BJ (cell line): ENCODE results near the gene UBAP1. TPM values are rescaled to one million over a fixed set of nuclear protein-coding genes. Genes with fewer than 3 reads are reported as not detected.
A peak's percentile ranks its signal among the peaks of the same experiment; 100 is the strongest.

Experiments used
- CTCF ChIA-PET: fragments of 350-600 bp; formaldehyde crosslinking; extraction: SDS; loops from one replicate; lab custom pipeline; 2021; ENCODE audit warnings: antibody characterized with exemption, inconsistent platforms; lab: Yijun Ruan, JAX
- POLR2A ChIA-PET: fragments of 300-600 bp; sonication (Branson Sonifier 250); formaldehyde crosslinking; extraction: SDS; loops from one replicate; lab custom pipeline; 2021; ENCODE audit warnings: antibody characterized with exemption; lab: Charles Lee
- DNase-seq: peaks from one replicate; pipeline ENCODE4 v3.0.0-alpha.2; 2011; ENCODE audit warnings: low read depth
- H3K27me3 ChIP-seq: 2 replicates; pipeline ENCODE4 v1.6.0; 2011; ENCODE audit warnings: low read length; ENCODE audit not compliant: control insufficient read depth, insufficient read depth
- H3K36me3 ChIP-seq: 2 replicates; pipeline ENCODE4 v1.5.1; 2011; ENCODE audit warnings: low read length; ENCODE audit not compliant: control insufficient read depth, insufficient read depth
- H3K4me3 ChIP-seq: 2 replicates; pipeline ENCODE4 v1.5.1; 2011; ENCODE audit warnings: low read depth, mild to moderate bottlenecking, control low read depth, low read length
- CTCF ChIP-seq: IDR thresholded peaks from 2 replicates; pipeline ENCODE4 v1.5.1; 2011; ENCODE audit warnings: low read depth, mild to moderate bottlenecking, control low read depth, inconsistent platforms, low read length, moderate library complexity; ENCODE audit not compliant: insufficient read depth
- polyA plus RNA-seq: library from polyadenylated mRNA; depleted of rRNA; stranded (reverse); fragments of >200 nt; gene quantifications from 2 replicates; pipeline ENCODE4 v1.2.3, GENCODE V29; 2011

The UBAP1 gene
- polyA plus RNA-seq, 1 experiment = 65.5 TPM

GRCh38 chr9:34177593-34178435 is 1.0 kb upstream of the UBAP1 start:
- H3K4me3 ChIP-seq = peak overlapping the region; percentile 97
- no peak for TF ChIP-seq CTCF
- no peaks in the 10 kb centered on the region for H3K36me3 ChIP-seq
- CTCF ChIA-PET = interaction anchor here (0.6 to 1.1 kb wide), 2 partner anchors 75 to 153 kb away, joined by 3 to 6 read pairs; no protein-coding TSS in a partner anchor
- POLR2A ChIA-PET = interaction anchor here (0.6 to 0.7 kb wide), 2 partner anchors 34 to 38 kb away, joined by 3 to 4 read pairs; no protein-coding TSS in a partner anchor
- DNase-seq = no peak
- H3K27me3 ChIP-seq = no peaks in the 10 kb centered on the region

- ChIA-PET CTCF (interaction anchor here (1.0 to 1.1 kb wide), 3 partner anchors 11 to 74 kb away, joined by 3 to 6 read pairs (median 3); no protein-coding TSS in a partner anchor), POLR2A (no interaction called here)
- Histone ChIP-seq H3K27me3 (no peaks in the 10 kb centered on the region), H3K36me3 (no peaks in the 10 kb centered on the region), H3K4me3 (peak overlapping the region; percentile 97)
- no peak for TF ChIP-seq CTCF
- no peak for DNase-seq
Measured at GRCh38 chr9:34179213-34180136, 632 bp downstream of the UBAP1 start.

GRCh38 chr9:34185778-34186551 is 7.1 kb downstream of the UBAP1 start:
- TF ChIP-seq CTCF = no peak
- no peak overlapping the region for H3K4me3 ChIP-seq
- H3K27me3 ChIP-seq = no peaks in the 10 kb centered on the region
- POLR2A ChIA-PET = no interaction called here
- CTCF ChIA-PET = interaction anchor here (0.6 to 1.3 kb wide), 2 partner anchors 68 to 192 kb away, joined by 3 to 5 read pairs; no protein-coding TSS in a partner anchor
- peak; percentile 79 for DNase-seq
- H3K36me3 ChIP-seq = peaks cover 2% of the 10 kb centered on the region; the same call in 1 of the 2 replicates

DNA sequence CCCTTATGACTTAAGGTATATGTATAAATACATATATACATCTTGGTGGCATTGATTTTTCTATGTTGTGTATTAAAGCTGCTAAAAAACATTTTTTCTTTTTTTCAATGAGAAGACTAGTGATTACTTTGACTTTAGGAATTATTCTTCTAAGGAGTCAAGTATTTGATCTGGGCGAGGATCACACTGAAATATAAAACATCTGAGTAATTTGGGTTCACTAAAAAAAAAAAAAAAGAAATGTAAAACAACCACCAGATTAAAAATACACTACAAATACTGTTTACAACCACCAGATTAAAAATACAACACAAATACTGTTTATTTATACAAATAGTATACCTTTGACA is 9.0 kb downstream of the UBAP1 start:
- TF ChIP-seq CTCF = no peak

More for the DNA sequence above, 9.0 kb downstream of the UBAP1 start:
- POLR2A ChIA-PET = no interaction called here
- Histone ChIP-seq H3K36me3 (peaks cover 2% of the 10 kb centered on the region; the same call in 1 of the 2 replicates), H3K4me3 (no peak overlapping the region), H3K27me3 (no peaks in the 10 kb centered on the region)
- CTCF ChIA-PET = interaction anchor here (1.4 kb wide), 1 partner anchor 65 kb away, joined by 3 read pairs; no protein-coding TSS in a partner anchor
- DNase-seq = no peak
